HG03378 (cell line): ENCODE results near the gene PTGDR2.

Source experiments
- ATAC-seq: cut with Tn5 transposase; IDR thresholded peaks from one replicate; pipeline ENCODE4 v1.9.1; 2021; ENCODE audit warnings: mild to moderate bottlenecking, moderate library complexity; ENCODE audit not compliant: unreplicated experiment

PTGDR2 gene

DNA sequence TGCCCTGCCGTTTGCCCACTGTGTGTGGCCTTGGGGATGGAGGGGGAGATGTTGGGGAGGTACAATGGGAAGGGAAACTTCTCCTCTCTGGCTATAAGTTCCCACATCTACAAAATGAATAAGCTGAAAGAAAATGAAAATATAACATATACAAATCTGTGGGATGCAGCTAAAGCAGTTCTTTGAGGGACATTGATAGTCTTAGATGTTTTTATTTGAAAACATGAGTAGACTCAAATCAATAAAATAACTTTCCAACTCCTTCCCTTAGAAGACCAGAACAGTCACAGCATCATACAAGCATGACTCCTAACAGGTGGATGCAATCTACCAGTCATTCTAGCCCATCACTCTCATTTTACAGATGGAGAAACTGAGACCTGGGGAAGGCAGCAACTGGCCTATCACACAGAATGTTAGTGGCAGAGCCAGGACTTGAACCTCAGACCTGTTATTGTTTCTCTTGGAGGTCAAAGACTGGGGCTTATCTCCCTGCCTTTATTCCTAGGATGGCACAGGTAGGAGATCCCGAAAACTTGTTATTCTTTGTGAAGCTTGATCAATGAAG is 39.1 kb downstream of the PTGDR2 start:
- ATAC-seq = no peak

DNA sequence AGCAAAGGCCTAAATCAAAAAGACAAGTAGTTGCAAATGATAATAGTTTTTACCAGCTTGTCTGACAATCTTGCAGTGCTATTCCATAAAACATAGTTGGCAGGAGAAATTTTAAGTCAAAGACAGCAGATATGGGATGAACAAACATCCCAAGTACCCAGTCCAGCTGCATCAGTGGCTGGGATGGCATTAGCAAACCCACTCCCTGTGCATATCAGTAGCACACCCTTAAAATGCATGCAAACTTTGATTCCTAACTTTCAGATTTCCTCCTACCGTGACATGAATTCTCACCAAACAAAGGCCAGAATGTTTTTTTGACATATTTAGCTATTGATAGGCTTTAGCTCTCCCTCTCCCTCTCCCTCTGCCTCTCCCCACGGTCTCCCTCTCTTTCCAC is 41.6 kb downstream of the PTGDR2 start:
- ATAC-seq = no peak

DNA sequence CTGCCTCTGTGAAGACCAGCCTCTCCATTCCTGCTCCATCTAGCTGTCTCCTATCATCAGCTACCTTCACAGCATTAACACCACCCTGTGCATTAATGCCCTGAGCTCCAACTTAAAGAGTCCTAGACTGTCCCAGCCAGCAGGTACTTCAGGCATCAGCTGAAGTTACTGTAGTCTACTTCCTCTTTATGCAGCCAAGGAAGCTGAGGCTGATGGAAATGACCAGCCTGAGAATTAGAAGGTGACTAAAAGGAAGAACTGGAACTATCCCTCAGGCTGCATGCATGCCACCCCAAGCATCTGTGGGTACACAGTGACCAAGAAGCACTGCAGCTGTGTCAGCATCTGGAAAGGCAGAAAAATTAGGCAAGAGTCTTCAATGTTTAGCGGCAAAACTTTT is 42.4 kb downstream of the PTGDR2 start:
- ATAC-seq = no peak

DNA sequence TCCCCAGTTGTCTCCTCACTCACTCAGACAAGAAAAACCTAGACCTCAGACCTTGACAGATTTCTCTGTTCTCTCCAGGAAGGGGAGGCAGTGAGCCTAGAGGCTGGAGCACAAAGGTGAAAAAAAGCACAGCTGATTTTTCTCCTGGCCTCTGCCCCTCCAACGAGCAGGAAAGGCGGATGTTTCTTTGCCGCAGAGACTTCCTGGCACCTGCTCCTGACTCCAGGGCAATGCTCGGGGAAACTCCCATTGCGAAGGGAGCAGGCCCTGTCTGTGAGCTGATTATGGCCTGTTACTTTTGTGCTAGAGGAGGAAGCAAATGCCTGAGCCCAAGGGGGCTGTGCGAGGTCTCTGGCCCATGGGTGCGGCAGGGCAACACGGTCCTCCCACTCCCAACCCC is 45.2 kb downstream of the PTGDR2 start:
- no peak for ATAC-seq

DNA sequence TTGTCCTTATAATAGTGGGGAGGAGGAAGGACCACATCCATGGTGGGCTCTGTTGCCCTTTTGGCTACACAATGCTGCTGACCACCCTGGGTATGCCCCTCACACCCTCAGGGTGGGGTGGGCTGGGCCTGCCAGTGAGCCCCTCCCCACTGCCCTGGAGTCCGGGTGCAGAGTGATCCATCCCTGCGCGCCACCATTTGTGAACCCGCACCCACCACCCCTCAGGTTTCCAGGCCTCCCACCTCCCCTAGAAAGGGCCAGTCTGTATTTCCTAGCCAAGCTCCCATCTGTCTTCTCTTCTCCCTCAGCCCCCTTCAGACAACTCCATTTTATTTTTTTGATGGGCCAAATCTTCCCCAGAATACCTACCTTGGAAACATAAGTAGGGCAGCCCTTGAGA is 45.6 kb downstream of the PTGDR2 start:
- no peak for ATAC-seq

DNA sequence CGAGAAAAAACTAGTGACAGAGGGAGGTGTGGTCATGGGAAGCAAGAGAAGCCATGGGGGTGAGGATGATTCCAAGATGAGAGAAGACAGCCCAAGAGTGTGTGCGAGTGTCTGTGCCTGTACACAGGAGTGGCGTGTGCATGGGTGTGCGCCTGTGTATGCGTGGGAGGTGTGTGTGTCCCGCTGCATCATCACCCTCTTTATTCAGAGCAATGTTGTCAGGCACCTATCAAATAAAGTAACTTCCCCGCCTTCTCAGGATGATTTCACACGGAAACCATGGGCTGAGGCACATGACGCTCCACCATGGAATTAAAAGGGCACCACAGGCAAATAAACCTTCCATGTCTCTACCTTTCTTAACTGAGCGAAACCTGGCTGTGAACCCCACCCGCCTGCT is 46.1 kb downstream of the PTGDR2 start:
- no peak for ATAC-seq

DNA sequence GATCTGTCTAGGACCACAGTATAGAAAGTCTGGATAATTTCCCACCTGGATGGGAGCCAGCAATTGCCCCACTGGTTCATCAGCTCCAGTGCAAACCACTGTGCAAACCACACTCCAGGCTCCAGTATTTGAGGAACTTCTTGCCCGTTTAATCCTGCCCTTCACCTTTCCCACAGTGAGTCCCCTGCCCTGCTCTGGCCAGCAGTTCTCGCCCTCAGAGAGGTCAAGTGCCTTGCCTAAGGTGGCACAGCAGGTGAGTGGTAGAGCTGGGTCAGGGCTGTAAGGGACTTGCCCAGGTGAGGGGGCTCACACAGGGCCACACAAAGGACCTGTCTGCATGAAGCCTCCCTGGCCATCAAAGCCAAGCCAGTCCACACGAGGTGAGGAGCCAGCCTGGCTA is 46.5 kb downstream of the PTGDR2 start:
- no peak for ATAC-seq

DNA sequence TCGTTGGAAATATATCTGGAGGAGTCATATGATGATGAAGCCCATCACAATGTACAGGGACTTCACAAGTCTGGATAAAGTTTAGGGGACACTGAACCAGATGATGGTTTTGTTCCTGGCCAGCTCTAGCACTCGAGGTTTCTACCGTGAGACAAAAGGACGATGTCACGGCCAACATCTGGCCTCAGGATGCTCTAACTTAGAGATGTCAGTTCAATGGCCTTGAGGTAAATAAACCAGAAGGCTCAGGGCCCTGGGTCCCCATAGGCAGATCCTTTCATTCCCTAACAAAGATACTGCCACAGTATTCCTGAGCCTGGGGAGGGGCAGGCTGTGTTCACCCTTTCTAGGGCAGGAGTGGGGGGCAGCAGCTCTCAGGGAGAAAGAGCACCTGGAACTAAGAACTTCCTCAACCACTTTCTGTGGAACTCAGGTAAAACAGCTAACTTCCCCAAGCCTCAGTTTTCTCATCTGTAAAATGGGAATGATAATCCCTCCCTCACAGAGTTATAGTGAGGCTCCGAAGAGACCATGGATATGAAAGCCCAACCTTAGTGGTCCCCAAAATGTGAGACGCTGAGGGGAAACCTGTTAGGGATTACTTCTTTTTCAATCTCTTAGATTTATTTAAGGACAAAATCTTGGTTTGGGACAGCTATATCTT is 52.3 kb downstream of the PTGDR2 start:
- ATAC-seq = no peak

DNA sequence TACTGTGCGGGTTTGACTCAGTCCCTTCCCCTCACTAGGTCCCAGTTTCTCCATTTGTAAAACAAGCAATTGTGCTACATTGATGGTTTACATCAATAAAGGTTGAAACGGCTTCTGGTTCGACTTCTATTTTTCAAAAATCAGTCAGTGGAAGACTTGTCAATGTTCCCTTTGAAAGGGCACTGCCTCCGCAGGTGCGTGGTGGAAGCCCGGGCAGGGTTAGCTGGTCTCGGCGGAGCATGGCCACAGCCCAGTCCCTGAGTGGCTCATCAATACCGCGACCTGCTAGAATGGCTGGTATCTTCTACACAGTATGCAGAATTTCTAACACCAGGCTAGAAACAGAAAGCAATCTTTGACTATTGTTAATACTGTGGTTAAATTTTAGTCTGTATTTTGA is 54.6 kb downstream of the PTGDR2 start:
- ATAC-seq = no peak
